ENCODE measurements around the gene SUGCT.
A peak's percentile ranks its signal among the peaks of the same experiment; 100 is the strongest.

The SUGCT gene

DNA sequence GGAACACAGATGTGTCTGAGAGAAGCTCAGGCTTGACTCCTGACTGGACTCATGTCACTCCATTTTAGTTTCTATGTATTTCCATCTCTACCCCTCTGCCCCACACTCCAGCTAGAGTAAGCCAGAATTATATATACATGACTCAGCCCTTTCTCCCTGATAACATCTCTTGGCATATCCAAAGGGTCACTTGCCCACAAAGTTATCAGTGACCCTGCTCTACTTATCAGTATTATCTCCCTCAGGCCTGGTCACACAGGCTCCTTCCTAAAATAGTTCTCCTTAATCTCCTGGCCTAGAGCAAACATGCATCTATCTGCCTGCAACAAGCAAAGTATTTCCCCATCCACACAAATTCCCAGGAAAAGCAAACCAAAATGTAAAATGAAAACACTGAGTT lies 598.3 kb downstream of the SUGCT start:
- Histone ChIP-seq H3K79me1 (ENCODE audit: low read length) (peaks cover 16% of the 10 kb centered on the region), H3K23ac (ENCODE audit: low read length) (no peak overlapping the region), H2AK5ac (ENCODE audit: low read length) (peak overlapping the region; percentile 87), H3K9me3 (ENCODE audit: insufficient read depth, low read depth, low read length) (no peaks in the 10 kb centered on the region), H3K14ac (ENCODE audit: low read length) (peak overlapping the region; percentile 71), H3K4me3 (ENCODE audit: low read depth, low read length) (no peak overlapping the region), H3K36me3 (ENCODE audit: control insufficient read depth in 1 of 2, insufficient read depth in 2 of 2, low read length in 2 of 2) (peaks cover 0 to 2% of the 10 kb centered on the region in 2 experiments), H3K27me3 (ENCODE audit: insufficient read depth, low read length) (no peaks in the 10 kb centered on the region), H3K9ac (ENCODE audit: low read length) (no peak overlapping the region), H4K91ac (ENCODE audit: low read depth, low read length) (peak overlapping the region; percentile 92), H3K79me2 (ENCODE audit: control insufficient read depth, insufficient read depth, low read length, poor library complexity) (no peaks in the 10 kb centered on the region), H3K4ac (ENCODE audit: low read depth, low read length) (peak overlapping the region; percentile 66), H4K12ac (ENCODE audit: low read depth, low read length) (no peak overlapping the region), H4K8ac (ENCODE audit: low read depth, low read length) (peak overlapping the region; percentile 63), H3K18ac (ENCODE audit: low read length) (no peak overlapping the region), H2BK5ac (ENCODE audit: low read depth, low read length, poor library complexity) (peak overlapping the region; percentile 94), H3K4me1 (ENCODE audit: control insufficient read depth in 1 of 2, insufficient read depth in 2 of 2, low read length in 2 of 2) (peaks cover 6 to 11% of the 10 kb centered on the region in 2 experiments), H2AFZ (ENCODE audit: insufficient read depth, low read length, poor library complexity) (no peak overlapping the region), H2BK12ac (ENCODE audit: low read length) (peak overlapping the region; percentile 78), H2BK120ac (ENCODE audit: insufficient read depth, low read length, poor library complexity) (peak overlapping the region; percentile 97), H3K27ac (ENCODE audit: low read depth, low read length) (peak overlapping the region; percentile 90), H3K4me2 (ENCODE audit: low read length) (peak overlapping the region; percentile 17)
- peak; percentile 46 to 81 for DNase-seq

DNA sequence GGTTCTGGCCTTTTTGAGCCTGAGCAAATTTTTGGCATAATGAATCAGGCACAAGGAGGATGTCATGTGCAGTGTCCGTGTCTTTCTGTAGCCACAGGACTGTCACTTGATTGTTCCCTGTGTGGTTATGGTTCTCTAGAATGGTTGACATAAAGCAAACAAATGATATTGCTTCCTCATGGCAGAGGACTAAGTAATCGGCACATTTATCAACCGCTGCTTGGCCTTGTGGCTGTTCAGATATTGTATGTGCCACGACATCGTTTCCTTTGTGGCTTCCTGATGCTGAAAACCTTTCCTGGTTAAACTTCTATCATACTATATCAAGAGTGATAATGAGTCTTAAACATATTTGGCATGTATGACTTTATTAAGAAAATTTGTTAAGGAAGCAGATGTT lies 598.8 kb downstream of the SUGCT start:
- H3K9me3 ChIP-seq (ENCODE audit: insufficient read depth, low read depth, low read length): no peaks in the 10 kb centered on the region
- peak overlapping the region; percentile 17 for H3K4me2 ChIP-seq (ENCODE audit: low read length)
- no peak overlapping the region for H2AFZ ChIP-seq (ENCODE audit: insufficient read depth, low read length, poor library complexity)
- peak overlapping the region; percentile 53 for H4K91ac ChIP-seq (ENCODE audit: low read depth, low read length)
- no peak overlapping the region for H3K9ac ChIP-seq (ENCODE audit: low read length)
- no peak overlapping the region for H4K12ac ChIP-seq (ENCODE audit: low read depth, low read length)
- H3K4ac ChIP-seq (ENCODE audit: low read depth, low read length): no peak overlapping the region
- H3K36me3 ChIP-seq (ENCODE audit: control insufficient read depth in 1 of 2, insufficient read depth in 2 of 2, low read length in 2 of 2): peaks cover 0 to 2% of the 10 kb centered on the region in 2 experiments
- H2BK12ac ChIP-seq (ENCODE audit: low read length): peak overlapping the region; percentile 25
- no peak overlapping the region for H3K23ac ChIP-seq (ENCODE audit: low read length)
- H3K79me2 ChIP-seq (ENCODE audit: control insufficient read depth, insufficient read depth, low read length, poor library complexity): no peaks in the 10 kb centered on the region
- H3K18ac ChIP-seq (ENCODE audit: low read length): peak overlapping the region; percentile 19
- H3K4me1 ChIP-seq (ENCODE audit: control insufficient read depth in 1 of 2, insufficient read depth in 2 of 2, low read length in 2 of 2): peaks cover 6 to 11% of the 10 kb centered on the region in 2 experiments
- peak overlapping the region; percentile 40 for H2BK120ac ChIP-seq (ENCODE audit: insufficient read depth, low read length, poor library complexity)
- peak overlapping the region; percentile 84 for H2BK5ac ChIP-seq (ENCODE audit: low read depth, low read length, poor library complexity)
- no peak overlapping the region for H3K4me3 ChIP-seq (ENCODE audit: low read depth, low read length)
- no peaks in the 10 kb centered on the region for H3K27me3 ChIP-seq (ENCODE audit: insufficient read depth, low read length)
- peaks cover 16% of the 10 kb centered on the region for H3K79me1 ChIP-seq (ENCODE audit: low read length)
- H2AK5ac ChIP-seq (ENCODE audit: low read length): no peak overlapping the region
- H3K14ac ChIP-seq (ENCODE audit: low read length): peak overlapping the region; percentile 19
- peak overlapping the region; percentile 77 for H3K27ac ChIP-seq (ENCODE audit: low read depth, low read length)
- no peak overlapping the region for H4K8ac ChIP-seq (ENCODE audit: low read depth, low read length)
- DNase-seq: no peak
- no CpG with 5 or more reads among the region's 5 CpGs for WGBS (ENCODE audit: extremely low coverage, insufficient coverage, insufficient read length)

DNA sequence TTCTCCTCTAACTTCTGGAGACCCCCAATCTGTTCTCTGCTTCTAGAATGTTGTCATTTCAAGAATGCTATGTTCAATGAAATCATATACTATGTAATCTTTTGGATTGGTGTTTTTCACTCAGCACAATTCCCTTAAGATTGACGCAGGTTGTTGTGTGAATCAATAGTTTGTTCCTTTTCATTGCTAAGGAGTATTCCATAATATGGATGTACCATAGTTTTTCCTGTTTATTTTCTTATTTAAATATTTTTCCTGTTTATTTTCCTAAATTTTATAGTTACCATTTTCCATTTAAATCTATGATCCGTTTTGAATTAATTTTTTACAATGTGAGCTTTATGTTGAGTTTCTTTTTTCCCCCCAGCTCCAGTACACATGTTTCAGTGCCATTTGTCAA lies 604.5 kb downstream of the SUGCT start:
- Histone ChIP-seq H2AFZ (ENCODE audit: insufficient read depth, low read length, poor library complexity) (no peak overlapping the region), H4K91ac (ENCODE audit: low read depth, low read length) (no peak overlapping the region), H2BK5ac (ENCODE audit: low read depth, low read length, poor library complexity) (no peak overlapping the region), H3K4me1 (ENCODE audit: control insufficient read depth in 1 of 2, insufficient read depth in 2 of 2, low read length in 2 of 2) (peaks cover 0 to 2% of the 10 kb centered on the region in 2 experiments), H3K9me3 (ENCODE audit: insufficient read depth, low read depth, low read length) (no peaks in the 10 kb centered on the region), H3K79me1 (ENCODE audit: low read length) (peaks cover 4% of the 10 kb centered on the region), H3K27ac (ENCODE audit: low read depth, low read length) (no peak overlapping the region), H3K18ac (ENCODE audit: low read length) (no peak overlapping the region), H3K9ac (ENCODE audit: low read length) (no peak overlapping the region), H3K23ac (ENCODE audit: low read length) (no peak overlapping the region), H3K27me3 (ENCODE audit: insufficient read depth, low read length) (no peaks in the 10 kb centered on the region), H3K14ac (ENCODE audit: low read length) (no peak overlapping the region), H2BK120ac (ENCODE audit: insufficient read depth, low read length, poor library complexity) (no peak overlapping the region), H3K4me2 (ENCODE audit: low read length) (no peak overlapping the region), H3K4ac (ENCODE audit: low read depth, low read length) (no peak overlapping the region), H2AK5ac (ENCODE audit: low read length) (no peak overlapping the region), H3K4me3 (ENCODE audit: low read depth, low read length) (no peak overlapping the region), H3K79me2 (ENCODE audit: control insufficient read depth, insufficient read depth, low read length, poor library complexity) (no peaks in the 10 kb centered on the region), H4K12ac (ENCODE audit: low read depth, low read length) (no peak overlapping the region), H4K8ac (ENCODE audit: low read depth, low read length) (no peak overlapping the region), H3K36me3 (ENCODE audit: control insufficient read depth in 1 of 2, insufficient read depth in 2 of 2, low read length in 2 of 2) (no peaks in the 10 kb centered on the region), H2BK12ac (ENCODE audit: low read length) (no peak overlapping the region)
- no CpG with 5 or more reads among the region's 2 CpGs for WGBS (ENCODE audit: extremely low coverage, insufficient coverage, insufficient read length)
- no peak for DNase-seq

DNA sequence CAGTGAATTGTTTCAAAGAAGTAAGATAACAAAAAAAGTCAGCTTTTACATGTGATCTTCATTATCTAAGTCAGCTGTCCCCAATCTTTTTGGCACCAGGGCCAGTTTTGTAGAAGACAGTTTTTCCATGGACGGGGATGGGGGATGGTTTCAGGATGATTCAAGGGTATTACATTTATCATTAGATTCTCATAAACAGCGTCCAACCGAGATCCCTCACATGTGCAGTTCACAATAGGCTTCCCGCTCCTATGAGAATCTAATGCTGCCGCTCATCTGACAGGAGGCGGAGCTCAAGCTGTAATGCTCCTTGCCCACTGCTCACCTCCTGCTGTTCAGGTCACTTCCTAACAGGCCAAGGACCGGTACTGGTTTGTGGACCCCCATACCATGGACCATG lies 607.5 kb downstream of the SUGCT start:
- H4K8ac ChIP-seq (ENCODE audit: low read depth, low read length): no peak overlapping the region
- no peak overlapping the region for H4K91ac ChIP-seq (ENCODE audit: low read depth, low read length)
- no peak overlapping the region for H3K23ac ChIP-seq (ENCODE audit: low read length)
- no peak overlapping the region for H2BK12ac ChIP-seq (ENCODE audit: low read length)
- H3K18ac ChIP-seq (ENCODE audit: low read length): no peak overlapping the region
- H3K79me2 ChIP-seq (ENCODE audit: control insufficient read depth, insufficient read depth, low read length, poor library complexity): no peaks in the 10 kb centered on the region
- no peaks in the 10 kb centered on the region for H3K9me3 ChIP-seq (ENCODE audit: insufficient read depth, low read depth, low read length)
- H3K9ac ChIP-seq (ENCODE audit: low read length): no peak overlapping the region
- H3K36me3 ChIP-seq (ENCODE audit: control insufficient read depth in 1 of 2, insufficient read depth in 2 of 2, low read length in 2 of 2): no peaks in the 10 kb centered on the region
- H3K79me1 ChIP-seq (ENCODE audit: low read length): no peaks in the 10 kb centered on the region
- no peak overlapping the region for H2BK5ac ChIP-seq (ENCODE audit: low read depth, low read length, poor library complexity)
- H4K12ac ChIP-seq (ENCODE audit: low read depth, low read length): no peak overlapping the region
- H3K14ac ChIP-seq (ENCODE audit: low read length): no peak overlapping the region
- H3K4me1 ChIP-seq (ENCODE audit: control insufficient read depth in 1 of 2, insufficient read depth in 2 of 2, low read length in 2 of 2): no peaks in the 10 kb centered on the region
- H2AFZ ChIP-seq (ENCODE audit: insufficient read depth, low read length, poor library complexity): no peak overlapping the region
- no peak overlapping the region for H3K27ac ChIP-seq (ENCODE audit: low read depth, low read length)
- no peak overlapping the region for H3K4ac ChIP-seq (ENCODE audit: low read depth, low read length)
- no peak overlapping the region for H2AK5ac ChIP-seq (ENCODE audit: low read length)
- no peaks in the 10 kb centered on the region for H3K27me3 ChIP-seq (ENCODE audit: insufficient read depth, low read length)
- WGBS (ENCODE audit: extremely low coverage, insufficient coverage, insufficient read length): no CpG with 5 or more reads among the region's 7 CpGs
- DNase-seq: no peak
- H3K4me3 ChIP-seq (ENCODE audit: low read depth, low read length): no peak overlapping the region
- H2BK120ac ChIP-seq (ENCODE audit: insufficient read depth, low read length, poor library complexity): no peak overlapping the region
- no peak overlapping the region for H3K4me2 ChIP-seq (ENCODE audit: low read length)

Measured in trophoblast cell (in vitro differentiated cells and primary cell).